Measurements from ENCODE around the gene ARG2. TPM values are rescaled to one million over a fixed set of nuclear protein-coding genes. Genes with fewer than 3 reads are reported as not detected.

Gene ARG2
- polyA plus RNA-seq, 1 donor (not counting 4 experiments of a cell fraction or from before 2014, with no cell fraction given): 8.2 TPM

DNA sequence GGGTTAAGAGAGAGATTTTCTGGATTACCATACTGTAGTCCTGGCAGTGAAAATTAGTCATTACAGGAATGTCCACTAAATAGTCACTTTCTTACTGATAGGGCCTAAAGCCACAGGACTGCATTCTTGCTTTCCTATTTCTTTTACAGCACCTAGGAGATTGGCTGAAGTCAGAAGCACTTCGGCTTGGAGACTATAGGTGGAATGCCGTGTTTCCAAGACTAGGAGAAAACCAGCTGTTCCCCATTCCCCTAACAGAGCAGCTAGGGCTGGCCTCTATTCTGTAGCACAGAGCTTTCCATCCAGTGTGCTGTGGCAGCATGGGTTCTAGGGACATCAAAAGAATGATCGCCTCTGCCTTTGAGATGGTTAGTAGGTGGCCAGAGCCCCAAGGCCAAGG, 34.7 kb upstream of the ARG2 start:
- no peaks in the 10 kb centered on the region for H3K79me2 ChIP-seq (ENCODE audit: control insufficient read depth, insufficient read depth, low read length)
- no peak for FAIRE-seq
- H2AFZ ChIP-seq (ENCODE audit: control insufficient read depth, low read length): no peak overlapping the region
- H3K27me3 ChIP-seq (ENCODE audit: control insufficient read depth, extremely low read depth, insufficient read depth, low read length): no peaks in the 10 kb centered on the region
- H3K27ac ChIP-seq (ENCODE audit: control insufficient read depth, insufficient read depth, low read length): no peak overlapping the region
- H3K4me1 ChIP-seq (ENCODE audit: control insufficient read depth, extremely low read depth, insufficient read depth, low read length): no peaks in the 10 kb centered on the region
- no peak overlapping the region for H3K4me3 ChIP-seq (ENCODE audit: control insufficient read depth in 2 of 3, extremely low read depth in 1 of 3, insufficient read depth in 2 of 3, low read depth in 1 of 3, low read length in 3 of 3)
- dilution Hi-C loops (cut with MboI; ENCODE audit: extremely low pct_ligation_motif_present, low sequenced_read_pairs): no loop called here
- no peak overlapping the region for H3K9ac ChIP-seq (ENCODE audit: control insufficient read depth, extremely low read depth, insufficient read depth, low read length)
- no peak overlapping the region for H3K4me2 ChIP-seq (ENCODE audit: control insufficient read depth, extremely low read depth, insufficient read depth, low read depth, low read length)
- DNase-seq (ENCODE audit: low read depth, low spot score): no peak
- no peaks in the 10 kb centered on the region for H4K20me1 ChIP-seq (ENCODE audit: control insufficient read depth, extremely low read depth, insufficient read depth, low read length)
- TF ChIP-seq, protein P1, sequence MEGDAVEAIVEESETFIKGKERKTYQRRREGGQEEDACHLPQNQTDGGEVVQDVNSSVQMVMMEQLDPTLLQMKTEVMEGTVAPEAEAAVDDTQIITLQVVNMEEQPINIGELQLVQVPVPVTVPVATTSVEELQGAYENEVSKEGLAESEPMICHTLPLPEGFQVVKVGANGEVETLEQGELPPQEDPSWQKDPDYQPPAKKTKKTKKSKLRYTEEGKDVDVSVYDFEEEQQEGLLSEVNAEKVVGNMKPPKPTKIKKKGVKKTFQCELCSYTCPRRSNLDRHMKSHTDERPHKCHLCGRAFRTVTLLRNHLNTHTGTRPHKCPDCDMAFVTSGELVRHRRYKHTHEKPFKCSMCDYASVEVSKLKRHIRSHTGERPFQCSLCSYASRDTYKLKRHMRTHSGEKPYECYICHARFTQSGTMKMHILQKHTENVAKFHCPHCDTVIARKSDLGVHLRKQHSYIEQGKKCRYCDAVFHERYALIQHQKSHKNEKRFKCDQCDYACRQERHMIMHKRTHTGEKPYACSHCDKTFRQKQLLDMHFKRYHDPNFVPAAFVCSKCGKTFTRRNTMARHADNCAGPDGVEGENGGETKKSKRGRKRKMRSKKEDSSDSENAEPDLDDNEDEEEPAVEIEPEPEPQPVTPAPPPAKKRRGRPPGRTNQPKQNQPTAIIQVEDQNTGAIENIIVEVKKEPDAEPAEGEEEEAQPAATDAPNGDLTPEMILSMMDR (optimal IDR thresholded peaks at IDR 0.05 in 1 of 3, IDR thresholded peaks at IDR 0.05 in 1 of 3, conservative IDR thresholded peaks at IDR 0.05 in 1 of 3; ENCODE audit: extremely low read depth in 1 of 3, insufficient read depth in 2 of 3, low read length in 3 of 3): no peak
- no peak for TF ChIP-seq EZH2 (IDR thresholded peaks at IDR 0.05; ENCODE audit: low read length)
- no peaks in the 10 kb centered on the region for H3K9me1 ChIP-seq (ENCODE audit: control insufficient read depth, extremely low read depth, insufficient read depth, low read length)
- no peaks in the 10 kb centered on the region for H3K9me3 ChIP-seq (ENCODE audit: control insufficient read depth, low read depth, low read length)
- peaks cover 5 to 8% of the 10 kb centered on the region in 2 experiments for H3K36me3 ChIP-seq (ENCODE audit: control insufficient read depth in 2 of 2, extremely low read depth in 1 of 2, insufficient read depth in 2 of 2, low read length in 2 of 2)

DNA sequence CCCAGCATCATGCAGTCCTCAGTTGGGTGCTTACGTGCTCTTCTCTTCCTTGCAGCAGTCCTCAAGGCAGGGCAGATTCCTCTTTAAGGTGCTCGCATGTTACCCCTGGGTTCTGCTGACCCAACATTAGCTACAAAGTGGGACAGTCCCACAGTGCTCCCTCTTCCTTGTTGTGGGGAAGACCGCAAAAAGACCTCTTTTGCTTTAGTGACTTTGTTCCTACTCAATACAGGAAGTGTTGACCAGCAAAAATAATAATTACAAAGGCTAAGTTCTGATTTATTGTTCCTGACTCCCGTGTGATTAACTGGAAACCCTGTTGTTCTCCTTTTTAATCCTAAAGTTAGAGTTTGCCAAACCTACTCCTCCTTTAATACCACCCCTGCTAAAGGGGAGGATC, 33.4 kb upstream of the ARG2 start:
- H3K27me3 ChIP-seq (ENCODE audit: control insufficient read depth, extremely low read depth, insufficient read depth, low read length): no peaks in the 10 kb centered on the region
- no peaks in the 10 kb centered on the region for H4K20me1 ChIP-seq (ENCODE audit: control insufficient read depth, extremely low read depth, insufficient read depth, low read length)
- H3K4me2 ChIP-seq (ENCODE audit: control insufficient read depth, extremely low read depth, insufficient read depth, low read depth, low read length): no peak overlapping the region
- H3K4me3 ChIP-seq (ENCODE audit: control insufficient read depth in 2 of 3, extremely low read depth in 1 of 3, insufficient read depth in 2 of 3, low read depth in 1 of 3, low read length in 3 of 3): no peak overlapping the region
- H3K4me1 ChIP-seq (ENCODE audit: control insufficient read depth, extremely low read depth, insufficient read depth, low read length): no peaks in the 10 kb centered on the region
- no peak overlapping the region for H3K9ac ChIP-seq (ENCODE audit: control insufficient read depth, extremely low read depth, insufficient read depth, low read length)
- no peak overlapping the region for H2AFZ ChIP-seq (ENCODE audit: control insufficient read depth, low read length)
- FAIRE-seq (no peak), DNase-seq (ENCODE audit: low read depth, low spot score) (no peak)
- no peaks in the 10 kb centered on the region for H3K9me1 ChIP-seq (ENCODE audit: control insufficient read depth, extremely low read depth, insufficient read depth, low read length)
- H3K9me3 ChIP-seq (ENCODE audit: control insufficient read depth, low read depth, low read length): no peaks in the 10 kb centered on the region
- peaks cover 7 to 8% of the 10 kb centered on the region in 2 experiments for H3K36me3 ChIP-seq (ENCODE audit: control insufficient read depth in 2 of 2, extremely low read depth in 1 of 2, insufficient read depth in 2 of 2, low read length in 2 of 2)
- H3K27ac ChIP-seq (ENCODE audit: control insufficient read depth, insufficient read depth, low read length): no peak overlapping the region
- H3K79me2 ChIP-seq (ENCODE audit: control insufficient read depth, insufficient read depth, low read length): no peaks in the 10 kb centered on the region
- dilution Hi-C loops (cut with MboI; ENCODE audit: extremely low pct_ligation_motif_present, low sequenced_read_pairs): no loop called here
- no peak for TF ChIP-seq EZH2 (IDR thresholded peaks at IDR 0.05; ENCODE audit: low read length)
- TF ChIP-seq, protein P1 (optimal IDR thresholded peaks at IDR 0.05 in 1 of 3, IDR thresholded peaks at IDR 0.05 in 1 of 3, conservative IDR thresholded peaks at IDR 0.05 in 1 of 3; ENCODE audit: extremely low read depth in 1 of 3, insufficient read depth in 2 of 3, low read length in 3 of 3): no peak

Measured in keratinocyte (primary cell).